ENCODE results near the gene SBF1. TPM values are rescaled to one million over a fixed set of nuclear protein-coding genes. Genes with fewer than 3 reads are reported as not detected.
A peak's percentile ranks its signal among the peaks of the same experiment; 100 is the strongest.

SBF1 gene
- total RNA-seq, 1 donor from 2014 or later: 123 TPM

DNA sequence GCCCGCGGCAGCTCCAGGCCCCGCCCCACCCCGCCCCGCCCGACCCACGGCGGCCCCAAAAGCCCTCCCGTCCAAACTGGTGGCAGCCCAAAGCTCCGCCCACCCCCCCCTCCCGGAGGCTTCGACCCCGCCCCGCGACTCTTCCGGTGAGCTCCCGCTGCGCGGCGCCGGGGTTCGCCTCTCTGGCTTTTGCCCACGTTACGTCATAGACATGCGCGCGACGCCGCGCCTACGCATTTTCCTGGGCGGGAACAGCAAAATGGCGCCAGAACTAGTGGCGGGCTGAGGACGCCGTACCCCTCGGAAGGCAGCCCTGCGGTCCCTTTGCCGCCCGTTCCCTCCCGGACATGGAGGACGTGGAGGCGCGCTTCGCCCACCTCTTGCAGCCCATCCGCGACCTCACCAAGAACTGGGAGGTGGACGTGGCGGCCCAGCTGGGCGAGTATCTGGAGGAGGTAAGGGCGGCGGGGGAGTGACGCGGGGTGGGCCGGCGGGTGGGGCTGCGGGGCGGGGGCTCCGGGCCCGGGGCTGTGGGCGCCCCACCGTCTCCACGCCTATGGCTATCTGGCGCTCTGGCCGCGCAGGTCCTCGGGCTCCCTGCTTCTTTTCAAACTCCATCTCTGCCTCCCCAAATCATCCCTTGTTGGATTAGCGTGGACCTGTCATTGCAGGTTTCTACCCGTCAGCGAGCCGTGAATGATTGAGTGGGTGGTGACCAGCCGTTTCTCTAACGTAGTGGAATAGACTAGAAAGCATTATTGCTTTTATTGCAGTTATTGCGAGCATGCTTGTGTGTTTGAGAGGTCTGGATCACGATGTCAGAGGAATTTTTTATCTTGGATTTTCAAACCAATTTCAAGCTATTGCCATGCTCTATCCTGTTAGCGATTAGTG, 33.4 kb upstream of the SBF1 start, which contains the start of gene NCAPH2:
Gene NCAPH2 (plus strand): TSS at position 234 of the 894 bp plus-strand sequence. CDS start 114 bp downstream, at position 348.
- DNase-seq (ENCODE audit: low read depth): peak; percentile 86
- Histone ChIP-seq H3K27me3 (ENCODE audit: control insufficient read depth, insufficient read depth, low read length) (no peaks in the 10 kb centered on the region), H3K36me3 (ENCODE audit: control insufficient read depth, insufficient read depth, low read length) (peaks cover 13% of the 10 kb centered on the region), H3K4me3 (ENCODE audit: low read depth, low read length) (peak within 1 kb of the TSS; percentile 97)
- FAIRE-seq: no peak
- TF ChIP-seq, protein P1, sequence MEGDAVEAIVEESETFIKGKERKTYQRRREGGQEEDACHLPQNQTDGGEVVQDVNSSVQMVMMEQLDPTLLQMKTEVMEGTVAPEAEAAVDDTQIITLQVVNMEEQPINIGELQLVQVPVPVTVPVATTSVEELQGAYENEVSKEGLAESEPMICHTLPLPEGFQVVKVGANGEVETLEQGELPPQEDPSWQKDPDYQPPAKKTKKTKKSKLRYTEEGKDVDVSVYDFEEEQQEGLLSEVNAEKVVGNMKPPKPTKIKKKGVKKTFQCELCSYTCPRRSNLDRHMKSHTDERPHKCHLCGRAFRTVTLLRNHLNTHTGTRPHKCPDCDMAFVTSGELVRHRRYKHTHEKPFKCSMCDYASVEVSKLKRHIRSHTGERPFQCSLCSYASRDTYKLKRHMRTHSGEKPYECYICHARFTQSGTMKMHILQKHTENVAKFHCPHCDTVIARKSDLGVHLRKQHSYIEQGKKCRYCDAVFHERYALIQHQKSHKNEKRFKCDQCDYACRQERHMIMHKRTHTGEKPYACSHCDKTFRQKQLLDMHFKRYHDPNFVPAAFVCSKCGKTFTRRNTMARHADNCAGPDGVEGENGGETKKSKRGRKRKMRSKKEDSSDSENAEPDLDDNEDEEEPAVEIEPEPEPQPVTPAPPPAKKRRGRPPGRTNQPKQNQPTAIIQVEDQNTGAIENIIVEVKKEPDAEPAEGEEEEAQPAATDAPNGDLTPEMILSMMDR (IDR thresholded peaks at IDR 0.05; ENCODE audit: insufficient read depth, low read length, severe bottlenecking): peak; percentile 15

DNA sequence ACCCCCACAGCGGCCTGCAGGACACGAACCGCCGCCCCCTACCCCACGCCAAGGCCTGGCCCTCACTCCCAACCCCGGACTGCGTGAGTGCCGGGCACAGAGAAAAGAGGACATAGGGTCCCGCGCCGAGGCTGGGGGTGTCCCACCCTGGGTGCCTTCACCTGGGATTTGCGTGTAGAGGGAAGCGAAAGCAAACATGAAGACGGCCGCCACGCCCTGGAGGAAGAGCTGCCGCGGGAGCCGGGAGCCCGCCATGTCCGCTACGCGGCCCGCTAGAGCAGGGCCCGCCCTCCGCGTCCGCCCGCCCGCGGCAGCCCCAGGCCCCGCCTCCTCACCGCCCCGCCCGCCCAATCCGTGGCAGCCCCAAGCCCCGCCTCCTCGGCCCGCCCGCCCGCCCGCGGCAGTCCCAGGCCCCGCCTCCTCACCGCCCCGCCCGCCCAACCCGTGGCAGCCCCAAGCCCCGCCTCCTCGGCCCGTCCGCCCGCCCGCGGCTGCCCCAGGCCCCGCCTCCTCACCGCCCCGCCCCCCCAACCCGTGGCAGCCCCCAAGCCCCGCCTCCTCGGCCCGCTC, 32.7 kb upstream of the SBF1 start, which contains the start of gene LMF2:
Gene LMF2 (minus strand): TSS at position 282 of the 570 bp plus-strand sequence. CDS start 27 bp downstream, at position 255.
- FAIRE-seq: no peak
- TF ChIP-seq, protein P1 (IDR thresholded peaks at IDR 0.05; ENCODE audit: insufficient read depth, low read length, severe bottlenecking): no peak
- peak within 1 kb of the TSS; percentile 97 for H3K4me3 ChIP-seq (ENCODE audit: low read depth, low read length)
- DNase-seq (ENCODE audit: low read depth): peak; percentile 42
- peaks cover 15% of the 10 kb centered on the region for H3K36me3 ChIP-seq (ENCODE audit: control insufficient read depth, insufficient read depth, low read length)
- no peaks in the 10 kb centered on the region for H3K27me3 ChIP-seq (ENCODE audit: control insufficient read depth, insufficient read depth, low read length)

DNA sequence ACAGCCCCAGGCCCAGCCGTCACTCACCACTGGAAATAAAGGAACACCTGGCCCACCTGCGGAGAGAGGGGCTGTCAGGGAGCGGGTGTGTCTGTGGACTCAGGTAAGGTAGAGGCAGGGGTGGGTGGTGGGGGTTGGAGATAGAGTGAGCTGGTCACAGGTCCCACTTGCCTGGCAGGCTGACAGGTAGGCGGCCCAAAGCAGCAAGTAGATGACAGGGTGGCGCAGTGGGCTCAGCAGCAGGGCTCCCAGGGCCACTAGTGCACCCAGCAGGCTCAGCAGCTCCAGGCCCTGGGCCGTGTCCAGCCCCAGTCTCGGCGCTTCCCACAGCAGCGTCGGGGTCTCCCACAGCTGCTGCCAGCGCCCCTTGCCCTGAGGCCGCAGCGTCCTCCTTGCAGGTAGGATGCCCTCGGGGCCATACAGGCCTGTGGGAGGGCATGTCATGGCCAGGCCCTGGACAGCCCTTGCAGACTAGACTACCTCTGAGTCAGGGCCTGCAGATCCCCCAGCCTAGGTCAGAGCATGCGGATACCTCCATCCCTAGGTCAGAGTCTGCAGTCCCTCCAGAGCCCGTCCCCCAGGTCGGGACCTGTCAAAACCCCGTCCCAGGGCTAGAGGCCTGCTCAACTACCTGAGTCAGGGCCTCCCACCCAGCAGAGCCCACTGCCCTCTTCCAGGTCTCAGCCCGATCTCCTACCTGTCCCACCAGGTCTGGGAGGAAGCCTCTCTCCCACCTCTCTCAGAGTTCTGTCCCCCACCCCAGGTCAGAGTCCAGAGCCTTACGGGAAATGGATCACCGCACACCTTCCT, 32.0 kb upstream of the SBF1 start:
- H3K27me3 ChIP-seq (ENCODE audit: control insufficient read depth, insufficient read depth, low read length): no peaks in the 10 kb centered on the region
- TF ChIP-seq, protein P1 (IDR thresholded peaks at IDR 0.05; ENCODE audit: insufficient read depth, low read length, severe bottlenecking): no peak
- no peak for FAIRE-seq
- DNase-seq (ENCODE audit: low read depth): peak; percentile 28
- peak overlapping the region; percentile 97 for H3K4me3 ChIP-seq (ENCODE audit: low read depth, low read length)
- H3K36me3 ChIP-seq (ENCODE audit: control insufficient read depth, insufficient read depth, low read length): peaks cover 15% of the 10 kb centered on the region

DNA sequence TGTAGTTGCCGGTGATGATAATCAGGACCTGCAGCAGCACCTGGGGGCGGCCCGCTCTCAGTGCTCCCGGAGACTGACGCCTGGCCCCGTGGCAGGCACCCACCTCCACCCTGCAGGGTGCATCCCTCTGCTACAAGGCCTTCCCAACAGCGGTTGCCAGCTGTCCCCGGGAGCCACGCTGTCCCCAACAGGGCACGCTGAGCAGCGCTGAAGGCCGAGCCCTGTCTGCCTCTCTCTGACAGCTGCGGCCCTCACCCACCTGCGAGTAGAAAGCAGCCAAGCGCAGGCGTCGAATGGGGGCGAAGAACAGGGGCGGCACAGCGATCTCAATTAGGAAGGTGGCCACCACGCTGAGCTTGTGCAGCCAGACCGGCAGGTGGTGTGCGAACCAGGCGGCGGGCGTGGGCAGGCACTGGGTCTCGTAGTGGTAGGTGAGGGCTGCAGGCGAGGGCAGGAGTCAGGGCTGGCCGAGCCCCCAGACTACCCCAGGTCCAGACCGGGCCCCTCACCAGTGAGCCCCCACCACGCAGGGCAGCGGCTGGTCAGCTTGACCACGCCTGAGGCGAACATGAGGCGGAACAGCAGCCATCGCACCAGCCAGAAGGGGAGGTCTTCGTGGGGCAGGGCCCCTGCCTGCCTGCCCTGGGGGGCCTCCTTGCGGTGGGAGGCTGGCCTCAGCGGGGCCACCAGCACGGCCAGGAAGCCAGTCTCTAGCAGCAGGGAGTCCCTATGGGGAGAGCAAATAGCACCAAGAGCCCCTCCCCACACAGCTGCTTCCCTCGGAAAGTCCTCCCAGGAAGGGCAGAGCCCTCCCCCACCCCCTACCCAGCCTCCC, 31.2 kb upstream of the SBF1 start:
- no peak for DNase-seq (ENCODE audit: low read depth)
- Histone ChIP-seq H3K27me3 (ENCODE audit: control insufficient read depth, insufficient read depth, low read length) (no peaks in the 10 kb centered on the region), H3K4me3 (ENCODE audit: low read depth, low read length) (no peak overlapping the region), H3K36me3 (ENCODE audit: control insufficient read depth, insufficient read depth, low read length) (peaks cover 15% of the 10 kb centered on the region)
- FAIRE-seq: no peak
- TF ChIP-seq, protein P1 (IDR thresholded peaks at IDR 0.05; ENCODE audit: insufficient read depth, low read length, severe bottlenecking): no peak

DNA sequence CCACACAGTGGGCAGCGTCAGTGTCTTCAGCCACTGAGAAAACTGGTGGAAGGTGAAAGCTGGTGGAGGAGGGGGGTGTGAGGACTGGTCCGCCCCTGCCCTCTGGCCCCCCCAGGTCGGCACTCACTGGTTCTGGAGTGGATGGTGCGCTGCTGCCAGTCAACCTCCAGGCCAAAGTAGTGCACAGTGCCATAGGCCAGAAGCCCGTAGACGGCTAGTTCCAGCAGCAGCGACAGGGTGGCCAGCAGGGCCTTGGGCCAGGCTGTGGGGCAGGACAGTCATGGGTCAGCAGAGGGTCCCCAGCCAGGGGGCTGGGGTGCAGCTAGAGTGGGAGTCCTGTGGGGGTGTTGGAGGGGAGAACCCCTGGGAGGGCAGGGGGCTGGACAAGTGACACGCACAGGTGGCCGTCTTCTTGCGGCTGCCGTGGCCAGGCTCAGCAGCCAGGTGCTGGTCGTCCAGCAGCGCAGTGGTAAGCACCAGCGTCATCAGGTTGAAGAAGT, 30.5 kb upstream of the SBF1 start:
- H3K27me3 ChIP-seq (ENCODE audit: control insufficient read depth, insufficient read depth, low read length): no peaks in the 10 kb centered on the region
- peaks cover 15% of the 10 kb centered on the region for H3K36me3 ChIP-seq (ENCODE audit: control insufficient read depth, insufficient read depth, low read length)
- FAIRE-seq (no peak), DNase-seq (ENCODE audit: low read depth) (no peak)
- TF ChIP-seq, protein P1 (IDR thresholded peaks at IDR 0.05; ENCODE audit: insufficient read depth, low read length, severe bottlenecking): no peak
- H3K4me3 ChIP-seq (ENCODE audit: low read depth, low read length): no peak overlapping the region
